SH-SY5Y (cell line): Measurements from ENCODE around the gene TSHR.

Experiments used
- GATA2 ChIP-seq: IDR thresholded peaks from 2 replicates; pipeline ENCODE4 v1.6.1; 2011; ENCODE audit warnings: mild to moderate bottlenecking, low read depth, low read length
- GATA3 ChIP-seq: IDR thresholded peaks from 2 replicates; pipeline ENCODE4 v1.6.1; 2011; ENCODE audit warnings: low read depth, mild to moderate bottlenecking, low read length, moderate library complexity

The TSHR gene

DNA sequence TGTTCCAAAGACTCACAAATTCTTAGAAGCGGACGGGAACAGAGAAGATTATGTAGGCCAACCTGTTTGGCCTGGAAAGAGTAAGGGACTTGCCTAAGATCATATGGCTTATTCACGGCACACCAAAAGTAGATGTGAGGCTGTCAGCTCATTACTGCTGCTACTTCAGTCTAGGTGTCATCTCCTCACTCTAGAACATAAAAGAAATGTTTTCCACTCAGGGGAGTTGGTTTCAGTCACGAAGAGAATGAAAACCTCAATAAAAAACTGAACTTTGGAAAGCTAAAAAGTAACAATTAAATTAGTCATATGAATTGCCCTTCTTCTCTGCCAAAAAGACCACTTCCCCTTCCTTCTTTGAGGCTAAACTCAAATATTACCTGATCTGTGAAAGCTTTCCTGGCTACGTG is 13.2 kb upstream of the TSHR start:
- TF ChIP-seq GATA2 (no peak), GATA3 (no peak)

DNA sequence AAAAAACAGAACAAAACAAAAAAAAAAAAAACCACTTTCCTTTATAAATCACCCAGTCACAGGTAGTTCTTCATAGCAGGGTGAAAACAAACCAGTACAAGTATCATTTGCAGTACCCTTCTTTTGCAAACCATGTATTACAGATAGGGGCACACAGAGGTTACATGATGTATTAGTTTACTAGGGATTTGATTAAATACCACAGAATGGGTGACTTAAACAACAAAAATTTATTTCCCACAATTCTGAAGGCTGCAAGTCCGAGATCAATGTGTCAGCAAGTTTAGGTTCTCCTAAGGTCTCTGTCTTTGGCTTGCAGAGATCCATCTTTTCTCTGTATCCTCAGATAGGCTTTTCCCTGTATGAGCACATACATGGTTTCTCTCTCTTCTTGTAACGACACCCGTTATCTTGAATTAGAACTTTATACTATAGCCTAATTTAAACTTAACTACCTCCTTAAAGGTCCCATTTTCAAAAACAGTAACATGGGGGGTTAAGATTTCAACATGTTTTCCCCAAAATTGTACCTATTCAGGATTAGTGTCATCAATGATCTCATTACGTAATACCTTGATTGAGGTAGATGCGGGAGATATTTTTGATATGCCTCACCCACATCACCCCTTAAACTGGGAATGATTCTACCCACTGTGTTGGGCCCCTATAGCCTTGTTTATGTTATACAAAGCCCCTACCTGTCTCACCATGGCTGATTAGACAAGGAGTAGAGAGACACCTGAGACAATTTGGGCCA is 10.4 kb upstream of the TSHR start:
- TF ChIP-seq GATA3 (no peak), GATA2 (no peak)

DNA sequence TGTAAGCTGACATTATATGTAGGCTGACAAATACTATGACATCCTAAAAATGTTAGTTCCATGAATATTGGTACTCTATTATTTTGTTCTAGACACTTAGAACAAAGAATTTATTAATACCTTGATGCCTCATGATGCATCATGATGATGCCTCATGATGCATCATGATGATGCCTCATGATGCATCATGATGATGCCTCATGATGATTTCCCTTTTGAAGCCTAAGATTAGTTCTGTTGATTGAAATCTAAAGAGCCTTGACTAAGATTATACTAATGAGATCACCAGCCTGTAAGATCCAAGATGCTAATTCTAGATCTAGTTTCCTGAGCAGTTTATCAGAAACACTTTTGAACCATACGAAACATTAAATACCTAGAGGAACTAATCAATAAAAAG is 9.2 kb upstream of the TSHR start:
- no peak for TF ChIP-seq GATA3
- no peak for TF ChIP-seq GATA2

DNA sequence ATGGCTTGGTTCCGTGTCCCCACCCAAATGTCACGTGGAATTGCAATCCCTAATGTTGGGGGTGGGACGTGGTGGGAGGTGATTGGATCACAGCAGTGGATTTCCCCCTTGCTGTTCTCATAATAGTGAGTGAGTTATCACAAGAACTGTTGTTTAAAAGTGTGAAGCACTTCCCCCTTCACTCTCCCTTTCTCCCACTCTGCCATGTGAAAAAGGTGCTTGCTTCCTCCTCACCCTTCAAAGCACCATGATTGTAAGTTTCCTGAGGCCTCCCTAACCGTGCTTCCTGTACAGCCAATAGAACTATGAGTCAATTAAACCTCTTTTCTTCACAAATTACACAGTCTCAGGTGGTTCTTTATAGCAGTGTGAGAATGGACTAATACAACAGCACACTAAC is 8.6 kb upstream of the TSHR start:
- TF ChIP-seq GATA2: no peak

DNA sequence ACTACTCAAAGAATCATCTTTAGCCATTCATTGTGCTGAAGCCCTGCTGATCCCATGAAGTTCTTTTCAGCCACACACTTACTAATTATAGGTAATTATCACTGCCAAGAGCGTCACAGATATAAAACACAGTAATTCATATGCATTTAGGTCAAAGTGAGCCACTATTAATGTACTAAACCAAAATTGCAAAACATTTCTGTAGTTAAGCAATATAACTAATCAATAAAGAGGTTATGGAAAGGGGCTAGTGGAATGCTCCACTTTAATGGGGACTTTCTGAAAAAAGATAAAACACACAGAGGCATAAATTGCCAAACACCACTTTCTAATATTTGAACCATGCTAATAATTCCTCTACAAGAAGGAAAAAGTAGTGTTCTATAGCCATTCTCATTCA is 7.1 kb upstream of the TSHR start:
- TF ChIP-seq GATA3: no peak
- TF ChIP-seq GATA2: no peak

DNA sequence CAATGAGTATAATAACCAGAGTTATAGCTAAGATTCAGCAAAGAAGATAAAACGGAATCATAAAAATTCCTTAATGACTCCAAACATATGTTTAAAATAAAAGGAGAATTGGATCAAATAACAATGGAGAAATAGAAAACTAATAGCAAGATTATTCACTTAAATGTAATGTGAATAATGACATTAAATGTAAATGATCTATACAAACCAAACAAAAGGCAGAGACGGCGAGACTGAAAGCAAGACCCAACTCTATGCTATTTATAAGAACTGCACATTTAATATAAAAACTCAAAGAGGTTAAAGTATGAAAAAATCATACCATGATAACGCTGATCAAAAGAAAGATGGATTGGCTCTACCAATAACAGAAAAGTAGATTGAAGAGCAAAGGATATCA is 3.9 kb upstream of the TSHR start:
- TF ChIP-seq GATA2: no peak
- TF ChIP-seq GATA3: no peak

DNA sequence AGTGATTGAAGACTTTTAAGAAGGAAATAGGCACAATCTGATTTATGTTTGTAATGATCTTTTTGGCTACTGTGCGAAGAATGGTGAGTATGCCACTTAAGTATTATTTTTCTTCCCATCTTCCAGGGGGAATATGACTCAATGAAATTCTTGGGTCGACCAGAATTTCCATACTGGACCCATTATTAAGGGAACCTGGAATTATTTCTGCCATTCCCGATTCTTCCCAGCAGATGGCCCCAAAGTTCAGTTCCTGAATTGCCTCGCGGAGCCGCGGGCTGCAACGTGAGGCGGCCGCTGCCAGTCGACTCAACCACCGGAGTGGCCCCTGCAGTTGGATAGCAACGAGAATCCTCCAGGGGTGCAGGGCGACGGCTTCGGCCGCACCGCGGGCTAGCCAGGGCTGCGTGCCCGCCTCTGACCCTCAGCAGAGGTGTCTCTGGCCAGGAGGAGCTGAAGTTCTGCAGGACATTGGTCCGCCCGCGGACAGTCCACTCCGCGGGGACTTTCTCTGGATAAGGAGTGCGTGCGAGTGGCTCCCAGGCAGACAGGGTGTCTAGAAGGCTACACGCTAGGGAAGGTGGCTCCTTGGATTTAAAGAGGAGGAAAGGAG is 628 bp upstream of the TSHR start:
- no peak for TF ChIP-seq GATA2
- no peak for TF ChIP-seq GATA3

DNA sequence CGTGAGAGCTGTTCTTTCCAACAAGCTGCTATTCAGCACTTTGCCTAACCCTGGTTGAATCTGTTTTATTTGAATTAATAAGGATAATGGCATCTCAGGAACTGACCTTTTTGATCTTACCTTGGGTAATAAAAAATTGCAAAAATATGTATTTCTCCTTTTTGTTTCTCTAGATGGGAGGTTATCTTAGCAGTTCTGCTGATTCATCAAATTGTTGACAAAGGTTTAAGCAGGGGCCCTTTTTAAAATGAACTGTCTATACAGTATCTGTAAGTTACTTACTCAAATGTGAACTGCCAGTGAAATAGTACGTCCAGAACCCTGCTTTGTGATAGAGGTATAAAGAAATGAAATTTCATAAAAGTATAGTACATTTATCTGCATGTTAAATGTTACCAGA is 681 bp downstream of the TSHR start:
- TF ChIP-seq GATA3 (no peak), GATA2 (no peak)

DNA sequence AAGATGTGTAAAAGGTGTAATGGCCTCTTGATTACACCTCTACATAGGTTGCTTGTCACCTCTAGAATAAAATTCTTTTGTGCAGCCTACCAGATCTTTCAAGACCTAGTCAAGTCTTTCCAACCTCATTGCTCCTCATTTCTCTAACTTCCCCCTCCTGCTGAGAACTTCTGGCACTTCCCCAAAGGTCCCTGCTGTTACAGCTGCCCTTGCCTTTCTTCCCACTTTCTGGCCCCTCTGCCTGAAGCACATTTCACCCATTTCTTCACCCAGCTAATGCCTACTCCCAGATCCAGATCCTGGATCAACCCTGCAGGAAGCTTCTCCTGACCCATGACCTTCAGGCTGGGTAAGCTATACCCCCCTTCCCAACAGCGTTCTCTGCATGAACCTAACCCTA is 1.5 kb downstream of the TSHR start:
- TF ChIP-seq GATA2 (no peak), GATA3 (no peak)

DNA sequence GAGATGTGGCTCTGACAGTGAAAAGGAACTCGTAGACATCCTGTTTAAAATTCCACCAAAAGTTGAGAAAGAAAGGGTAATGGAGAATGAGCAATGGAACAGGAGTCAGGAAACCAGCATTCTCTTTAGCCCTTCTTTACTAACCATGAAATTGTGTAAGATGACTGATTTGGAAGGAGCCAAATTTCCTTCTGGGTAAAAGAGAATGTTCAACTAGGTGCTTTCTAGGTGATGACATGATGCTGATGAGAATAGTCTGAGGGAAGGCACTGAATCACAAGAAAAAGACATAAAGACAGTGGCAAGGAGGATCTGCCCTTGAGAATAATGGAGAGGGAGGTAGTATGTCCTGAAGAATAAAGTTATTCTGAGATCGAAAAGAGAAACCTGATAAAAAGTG is 2.2 kb downstream of the TSHR start:
- TF ChIP-seq GATA3 (no peak), GATA2 (no peak)

DNA sequence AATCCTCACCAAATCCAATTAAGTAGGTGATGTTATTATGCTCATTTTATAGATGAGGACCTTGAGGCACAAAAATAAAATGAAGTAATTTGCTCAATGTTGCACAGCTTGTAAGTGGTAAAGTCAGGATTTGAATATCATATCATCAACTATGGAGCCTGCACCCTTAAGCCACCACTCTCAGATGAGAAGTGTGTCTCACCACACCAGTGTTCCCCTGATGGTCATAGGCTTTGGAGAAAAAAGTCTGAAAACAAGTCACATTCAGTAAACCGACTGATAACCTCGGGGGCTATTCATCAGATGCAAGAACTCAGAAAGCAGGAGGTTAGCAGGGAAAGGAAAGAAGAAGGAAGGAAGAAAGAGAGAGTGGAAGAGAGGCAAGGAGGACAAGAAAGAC is 2.8 kb downstream of the TSHR start:
- TF ChIP-seq GATA2: no peak
- no peak for TF ChIP-seq GATA3

DNA sequence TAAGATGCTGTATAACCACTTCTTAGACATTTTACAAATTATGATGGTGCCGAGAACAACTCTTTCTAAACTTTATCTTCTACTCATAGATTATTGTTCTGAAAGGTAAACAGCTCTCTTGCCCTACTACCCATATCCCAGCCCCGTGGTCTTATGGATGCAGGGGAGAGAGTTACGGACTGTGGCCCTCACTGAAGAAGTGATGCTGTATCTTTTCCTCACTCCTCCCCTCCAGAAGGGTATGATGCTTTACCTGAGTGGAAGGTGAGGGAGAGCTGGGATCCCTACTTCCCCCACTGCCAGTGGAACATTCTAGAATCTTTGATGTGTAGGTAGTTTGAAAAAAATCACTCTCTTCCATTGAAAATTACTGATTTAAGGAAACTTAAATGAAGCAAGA is 3.5 kb downstream of the TSHR start:
- TF ChIP-seq GATA3 (no peak), GATA2 (no peak)

DNA sequence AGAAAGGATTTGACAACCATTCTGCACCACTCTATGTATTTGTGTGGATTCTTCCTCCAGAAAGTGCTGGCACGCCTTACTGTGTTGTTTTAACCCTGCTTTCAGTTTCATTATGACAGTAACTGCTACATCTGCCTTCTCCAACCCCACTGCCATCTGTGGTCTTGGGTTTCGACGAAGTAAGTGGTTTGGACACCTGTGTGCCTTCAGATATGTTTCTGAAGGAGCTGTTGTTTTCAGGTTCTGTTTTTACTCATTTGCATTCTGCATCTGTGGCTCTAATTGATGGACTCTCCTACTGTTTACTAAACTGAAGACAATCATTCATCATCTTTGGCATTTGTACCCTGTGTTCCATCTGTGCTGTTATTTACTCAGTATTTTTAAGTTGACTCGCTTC is 4.1 kb downstream of the TSHR start:
- TF ChIP-seq GATA2 (no peak), GATA3 (no peak)

DNA sequence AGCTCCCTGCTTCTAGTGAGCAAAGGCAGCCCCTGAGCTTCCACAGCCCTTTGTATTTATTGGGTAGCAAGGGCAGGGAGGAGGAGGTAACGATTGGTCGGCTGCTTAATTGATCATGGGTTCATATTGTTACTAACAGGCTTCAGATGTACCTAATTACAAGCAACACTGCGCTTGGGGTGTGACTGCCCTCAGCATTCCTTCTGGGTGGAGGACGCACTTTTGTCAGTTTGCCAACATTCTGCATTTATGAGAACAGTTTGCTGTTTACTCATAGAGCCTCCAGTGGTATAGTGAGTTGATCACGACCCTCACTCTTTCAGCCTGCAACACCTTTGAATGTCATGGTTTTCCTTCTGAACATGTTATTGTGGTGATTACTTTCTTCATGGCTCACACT is 9.6 kb downstream of the TSHR start:
- TF ChIP-seq GATA3: no peak

DNA sequence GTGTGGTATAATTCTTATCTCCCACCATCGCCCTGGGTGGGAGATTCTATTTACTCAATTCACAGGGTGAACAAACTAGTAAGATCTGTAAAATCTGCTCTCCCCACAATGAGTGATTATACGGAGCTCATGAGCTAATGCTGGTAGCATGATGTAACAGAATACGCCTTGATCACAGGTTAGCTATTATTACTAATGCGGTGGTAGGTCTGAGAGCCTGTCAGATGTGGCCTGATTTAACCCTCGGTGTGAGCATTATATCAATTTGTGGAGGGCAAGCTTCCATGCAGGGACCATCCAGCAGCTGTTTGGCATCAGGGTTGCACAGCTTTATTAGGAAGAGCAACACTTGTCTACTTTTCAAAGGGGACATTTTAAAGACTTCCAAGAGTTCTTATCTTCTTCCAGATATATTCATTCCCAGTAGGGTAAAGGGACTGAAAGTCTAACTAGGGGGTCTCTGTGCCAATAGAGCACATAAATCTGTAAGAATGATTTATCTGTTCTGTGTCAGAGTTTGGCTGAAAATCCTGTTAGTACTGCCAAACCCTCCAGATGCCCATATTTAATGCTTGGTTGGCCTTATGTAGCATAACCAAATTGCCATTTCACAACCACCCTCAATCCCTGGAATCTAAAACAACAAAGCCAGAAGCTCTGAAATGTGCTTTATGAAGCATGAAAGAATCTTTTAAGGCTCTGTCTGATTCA is 18.7 kb downstream of the TSHR start:
- TF ChIP-seq GATA3 (no peak), GATA2 (no peak)
